Nephron (organoid): Measurements from ENCODE around the gene AFF3.
A peak's percentile ranks its signal among the peaks of the same experiment; 100 is the strongest.

ENCODE experiments used
- H3K27ac Mint-ChIP-seq, 3 experiments: 2 replicates each; pipeline ENCODE4 v1.8.0; 2020; ENCODE audit warnings: mixed read lengths in 3 of 3, mild to moderate bottlenecking in 2 of 3, moderate library complexity in 1 of 3
- H3K27me3 Mint-ChIP-seq: 2 replicates; pipeline ENCODE4 v1.8.0; 2021; ENCODE audit warnings: low read depth, mild to moderate bottlenecking, moderate library complexity, mixed read lengths
- H3K36me3 Mint-ChIP-seq: 2 replicates; pipeline ENCODE4 v1.8.0; 2020; ENCODE audit warnings: low read depth, mixed read lengths
- H3K4me1 Mint-ChIP-seq: 2 replicates; pipeline ENCODE4 v1.8.0; 2020; ENCODE audit warnings: mixed read lengths
- H3K4me3 Mint-ChIP-seq, 3 experiments: 2 replicates each; pipeline ENCODE4 v1.8.0; 2020; ENCODE audit warnings: mild to moderate bottlenecking in 3 of 3, mixed read lengths in 3 of 3, moderate library complexity in 2 of 3
- H3K9me3 Mint-ChIP-seq: 2 replicates; pipeline ENCODE4 v1.8.0; 2020; ENCODE audit warnings: mixed read lengths
- CTCF ChIP-seq, 3 experiments: fragments of 200-600 bp; sonication (generic); IDR thresholded peaks; one replicate each; pipeline ENCODE4 v1.5.0; 2021; ENCODE audit warnings: antibody characterized with exemption in 3 of 3; ENCODE audit not compliant: unreplicated experiment in 3 of 3

AFF3 gene

GRCh38 chr2:99608861-99609260, 533.5 kb downstream of the AFF3 start:
- H3K9me3 Mint-ChIP-seq = no peaks in the 10 kb centered on the region
- no peak overlapping the region for H3K4me3 Mint-ChIP-seq
- TF ChIP-seq CTCF (IDR thresholded peaks at IDR 0.05; ENCODE audit: unreplicated experiment in 3 of 3) = no peak
- H3K4me1 Mint-ChIP-seq = peaks cover 58% of the 10 kb centered on the region
- peak overlapping the region in 2 of 3 experiments; percentile 81 to 86 for H3K27ac Mint-ChIP-seq
- no peaks in the 10 kb centered on the region for H3K27me3 Mint-ChIP-seq
- peaks cover 5% of the 10 kb centered on the region for H3K36me3 Mint-ChIP-seq

GRCh38 chr2:99607861-99608491, 534.4 kb downstream of the AFF3 start:
- Mint-ChIP-seq H3K36me3 (peaks cover 5% of the 10 kb centered on the region), H3K27ac (peak overlapping the region; percentile 67 to 86 (median 81)), H3K4me1 (peaks cover 59% of the 10 kb centered on the region), H3K9me3 (no peaks in the 10 kb centered on the region), H3K4me3 (peak overlapping the region in 1 of 3 experiments; percentile 34), H3K27me3 (no peaks in the 10 kb centered on the region)
- peak in 1 of 3 experiments; percentile 10 for TF ChIP-seq CTCF (IDR thresholded peaks at IDR 0.05; ENCODE audit: unreplicated experiment in 3 of 3)

- H3K4me1 Mint-ChIP-seq = peaks cover 60% of the 10 kb centered on the region
- TF ChIP-seq CTCF (IDR thresholded peaks at IDR 0.05; ENCODE audit: unreplicated experiment in 3 of 3) = no peak
- H3K27me3 Mint-ChIP-seq = no peaks in the 10 kb centered on the region
- peaks cover 5% of the 10 kb centered on the region for H3K36me3 Mint-ChIP-seq
- peak overlapping the region in 1 of 3 experiments; percentile 34 for H3K4me3 Mint-ChIP-seq
- H3K27ac Mint-ChIP-seq = peak overlapping the region; percentile 67 to 86 (median 81)
- H3K9me3 Mint-ChIP-seq = no peaks in the 10 kb centered on the region
These were observed 534.9 kb downstream of the AFF3 start for GRCh38 chr2:99607454-99607853.

GRCh38 chr2:99605036-99605435, 537.4 kb downstream of the AFF3 start:
- peak overlapping the region; percentile 66 to 91 (median 81) for H3K27ac Mint-ChIP-seq
- no peaks in the 10 kb centered on the region for H3K27me3 Mint-ChIP-seq
- peaks cover 66% of the 10 kb centered on the region for H3K4me1 Mint-ChIP-seq
- H3K9me3 Mint-ChIP-seq = no peaks in the 10 kb centered on the region
- H3K36me3 Mint-ChIP-seq = no peaks in the 10 kb centered on the region
- no peak for TF ChIP-seq CTCF (IDR thresholded peaks at IDR 0.05; ENCODE audit: unreplicated experiment in 3 of 3)
- peak overlapping the region in 2 of 3 experiments; percentile 2 to 6 for H3K4me3 Mint-ChIP-seq

GRCh38 chr2:99602476-99602875, 539.9 kb downstream of the AFF3 start:
- Mint-ChIP-seq H3K9me3 (no peaks in the 10 kb centered on the region), H3K4me3 (peak overlapping the region; percentile 2 to 37 (median 11)), H3K36me3 (peaks cover 4% of the 10 kb centered on the region), H3K27ac (peak overlapping the region; percentile 80 to 91 (median 81)), H3K27me3 (no peaks in the 10 kb centered on the region), H3K4me1 (peaks cover 76% of the 10 kb centered on the region)
- TF ChIP-seq CTCF (IDR thresholded peaks at IDR 0.05; ENCODE audit: unreplicated experiment in 3 of 3) = no peak
